Endodermal cell (in vitro differentiated cells): ENCODE data around the gene TDRD10. TPM values are rescaled to one million over a fixed set of nuclear protein-coding genes. Genes with fewer than 3 reads are reported as not detected.

Source experiments
- DNase-seq: peaks from one replicate; pipeline ENCODE4 v3.0.0-alpha.2; 2017
- H3K27ac ChIP-seq: 2 replicates; pipeline ENCODE4 v1.5.1; 2013; ENCODE audit warnings: mild to moderate bottlenecking, low read depth, low read length, moderate library complexity
- H3K27me3 ChIP-seq: 2 replicates; pipeline ENCODE4 v1.6.1; 2013; ENCODE audit warnings: mild to moderate bottlenecking, low read length, moderate library complexity; ENCODE audit not compliant: insufficient read depth, control insufficient read depth, poor library complexity, severe bottlenecking
- H3K36me3 ChIP-seq: 2 replicates; pipeline ENCODE4 v1.7.0; 2013; ENCODE audit warnings: mild to moderate bottlenecking, low read length, moderate library complexity; ENCODE audit not compliant: control insufficient read depth, insufficient read depth
- H3K4me1 ChIP-seq: one replicate; pipeline ENCODE4 v1.7.0; 2013; ENCODE audit warnings: low read length; ENCODE audit not compliant: control insufficient read depth, insufficient read depth
- H3K4me3 ChIP-seq: 2 replicates; pipeline ENCODE4 v1.5.1; 2013; ENCODE audit warnings: mild to moderate bottlenecking, low read length, moderate library complexity
- H3K9ac ChIP-seq: 2 replicates; pipeline ENCODE4 v1.6.1; 2013; ENCODE audit warnings: mild to moderate bottlenecking, low read length, moderate library complexity; ENCODE audit not compliant: poor library complexity, severe bottlenecking; ENCODE audit errors: extremely low read depth
- H3K9me3 ChIP-seq: 2 replicates; pipeline ENCODE4 v1.6.1; 2013; ENCODE audit warnings: mild to moderate bottlenecking, low read length, moderate library complexity; ENCODE audit not compliant: control insufficient read depth
- H3K27ac Mint-ChIP-seq: 2 replicates; pipeline ENCODE4 v1.8.0; 2020; ENCODE audit warnings: mixed read lengths
- H3K27me3 Mint-ChIP-seq: 2 replicates; pipeline ENCODE4 v1.8.0; 2021; ENCODE audit warnings: mild to moderate bottlenecking, mixed read lengths; ENCODE audit not compliant: insufficient read depth
- H3K36me3 Mint-ChIP-seq: 2 replicates; pipeline ENCODE4 v1.8.0; 2020; ENCODE audit warnings: low read depth, mixed read lengths
- H3K4me1 Mint-ChIP-seq: 2 replicates; pipeline ENCODE4 v1.8.0; 2020; ENCODE audit warnings: mixed read lengths
- H3K4me3 Mint-ChIP-seq: 2 replicates; pipeline ENCODE4 v1.8.0; 2020; ENCODE audit warnings: mild to moderate bottlenecking, moderate library complexity, mixed read lengths
- H3K9me3 Mint-ChIP-seq: 2 replicates; pipeline ENCODE4 v1.8.0; 2020; ENCODE audit warnings: mild to moderate bottlenecking, mixed read lengths
- CTCF ChIP-seq: fragments of 200-600 bp; sonication (generic); conservative IDR thresholded peaks from 2 replicates; pipeline ENCODE4 v1.5.0; 2021; ENCODE audit warnings: antibody characterized with exemption, mild to moderate bottlenecking
- WGBS, 2 experiments: methylation state at CpG; one replicate each; pipeline versions ENCODE4 v1.1.5 to v1.1.7; 2013; ENCODE audit warnings: missing lambda C conversion rate in 2 of 2, mixed read lengths in 1 of 2; ENCODE audit not compliant: insufficient coverage in 1 of 2, insufficient read length in 1 of 2; 5-methylcytosine and 5-hydroxymethylcytosine counted together
- total RNA-seq, 2 donors: library from RNA; stranded (reverse); fragmentation: NEBNext Ultra II Directional in 1 of 2; extraction: Animal tissue kit (Norgen Biotek cat#: 25700) in 1 of 2; gene quantifications; 2 replicates in 1 of 2; 3 replicates in 1 of 2; pipeline ENCODE4 v1.2.1, GENCODE V29; 2021

Gene TDRD10
- total RNA-seq, 2 donors from 2014 or later, result not detected

GRCh38 chr1:154496383-154496782, 5.6 kb upstream of the TDRD10 start:
- Mint-ChIP-seq H3K4me3 (no peak overlapping the region), H3K36me3 (no peaks in the 10 kb centered on the region), H3K27ac (no peak overlapping the region), H3K27me3 (peaks cover 35% of the 10 kb centered on the region), H3K9me3 (no peaks in the 10 kb centered on the region), H3K4me1 (peaks cover 34% of the 10 kb centered on the region)
- H3K27ac ChIP-seq, result no peak overlapping the region
- H3K9me3 ChIP-seq, result no peaks in the 10 kb centered on the region
- no peak for TF ChIP-seq CTCF
- H3K36me3 ChIP-seq, result no peaks in the 10 kb centered on the region
- H3K4me1 ChIP-seq, result peaks cover 11% of the 10 kb centered on the region
- WGBS, 2 experiments, result 72 to 88% methylated on average over 3 to 5 of the region's 5 CpGs
- DNase-seq, result peak; percentile 29
- no peak overlapping the region for H3K9ac ChIP-seq
- peaks cover 30% of the 10 kb centered on the region for H3K27me3 ChIP-seq
- no peak overlapping the region for H3K4me3 ChIP-seq

GRCh38 chr1:154497026-154497806, 4.8 kb upstream of the TDRD10 start:
- no peak overlapping the region for H3K27ac ChIP-seq
- H3K4me3 ChIP-seq, result no peak overlapping the region
- H3K27ac Mint-ChIP-seq, result no peak overlapping the region
- H3K36me3 ChIP-seq, result no peaks in the 10 kb centered on the region
- peaks cover 4% of the 10 kb centered on the region for H3K4me1 ChIP-seq
- H3K27me3 Mint-ChIP-seq, result peaks cover 35% of the 10 kb centered on the region
- H3K9me3 Mint-ChIP-seq, result no peaks in the 10 kb centered on the region
- H3K4me1 Mint-ChIP-seq, result peaks cover 26% of the 10 kb centered on the region
- TF ChIP-seq CTCF, result no peak
- no peak overlapping the region for H3K4me3 Mint-ChIP-seq
- H3K9ac ChIP-seq, result no peak overlapping the region
- no peaks in the 10 kb centered on the region for H3K9me3 ChIP-seq
- 58 to 64% methylated on average over 5 of the region's 5 CpGs for WGBS, 2 experiments
- peak; percentile 58 for DNase-seq
- H3K36me3 Mint-ChIP-seq, result no peaks in the 10 kb centered on the region
- peaks cover 39% of the 10 kb centered on the region for H3K27me3 ChIP-seq

- H3K27ac ChIP-seq, result no peak overlapping the region
- H3K9me3 ChIP-seq, result no peaks in the 10 kb centered on the region
- H3K4me3 Mint-ChIP-seq, result no peak overlapping the region
- H3K4me1 Mint-ChIP-seq, result peaks cover 9% of the 10 kb centered on the region
- H3K27ac Mint-ChIP-seq, result no peak overlapping the region
- H3K9ac ChIP-seq, result no peak overlapping the region
- no peaks in the 10 kb centered on the region for H3K4me1 ChIP-seq
- WGBS, 2 experiments, result 93 to 100% methylated on average over 1 of the region's 1 CpG
- DNase-seq, result no peak
- no peaks in the 10 kb centered on the region for H3K36me3 Mint-ChIP-seq
- TF ChIP-seq CTCF, result no peak
- H3K9me3 Mint-ChIP-seq, result peaks cover 12% of the 10 kb centered on the region
- H3K27me3 ChIP-seq, result peaks cover 61% of the 10 kb centered on the region
- peaks cover 56% of the 10 kb centered on the region for H3K27me3 Mint-ChIP-seq
- no peaks in the 10 kb centered on the region for H3K36me3 ChIP-seq
- H3K4me3 ChIP-seq, result no peak overlapping the region
Measured at GRCh38 chr1:154499446-154499845, 2.6 kb upstream of the TDRD10 start.
